GM12878 (cell line): ENCODE measurements around the gene PRLH.

Experiments used
- BHLHE40 ChIP-seq, 2 experiments: fragments of 450-650 bp in 1 of 2; IDR thresholded peaks; 2 replicates each; pipeline ENCODE4 v1.6.1; 2011 to 2017; ENCODE audit warnings: low read depth in 2 of 2, borderline replicate concordance in 1 of 2, improper control_type of control experiment in 1 of 2, low read length in 1 of 2, mild to moderate bottlenecking in 1 of 2
- EZH2 ChIP-seq: IDR thresholded peaks from 2 replicates; pipeline ENCODE4 v1.6.1; 2012; ENCODE audit warnings: low read depth, mild to moderate bottlenecking, control low read depth, inconsistent platforms, low read length, borderline replicate concordance; ENCODE audit not compliant: control insufficient read depth
- JUND ChIP-seq: IDR thresholded peaks from 2 replicates; pipeline ENCODE4 v1.6.1; 2012; ENCODE audit warnings: low read depth, mild to moderate bottlenecking, low read length, improper control_type of control experiment, moderate library complexity
- KAT2A ChIP-seq: conservative IDR thresholded peaks from 2 replicates; pipeline ENCODE4 v1.6.1; 2011; ENCODE audit warnings: low read depth, low read length; ENCODE audit not compliant: control insufficient read depth
- NFYA ChIP-seq: IDR thresholded peaks from 2 replicates; pipeline ENCODE4 v1.6.1; 2011; ENCODE audit warnings: low read depth, mild to moderate bottlenecking, low read length, improper control_type of control experiment, borderline replicate concordance
- NRF1 ChIP-seq: conservative IDR thresholded peaks from 2 replicates; pipeline ENCODE4 v1.6.1; 2011; ENCODE audit warnings: mild to moderate bottlenecking, low read depth, low read length, improper control_type of control experiment
- POLR2A ChIP-seq: IDR thresholded peaks from 2 replicates; pipeline ENCODE4 v1.6.1; 2011; ENCODE audit warnings: low read depth, mild to moderate bottlenecking, low read length
- POLR2AphosphoS5 ChIP-seq: IDR thresholded peaks from 2 replicates; pipeline ENCODE4 v1.6.1; 2011; ENCODE audit warnings: mild to moderate bottlenecking, low read length, inconsistent platforms
- RAD51 ChIP-seq: fragments of 450-650 bp; IDR thresholded peaks from 2 replicates; pipeline ENCODE4 v1.6.1; 2016; ENCODE audit warnings: moderate library complexity, mild to moderate bottlenecking, inconsistent platforms
- ZBED1 ChIP-seq: IDR thresholded peaks from 2 replicates; pipeline ENCODE4 v1.6.1; 2016; ENCODE audit warnings: borderline replicate concordance
- TF ChIP-seq, protein P1 (sequence below), 3 experiments: IDR thresholded peaks in 2 of 3; conservative IDR thresholded peaks in 1 of 3; 2 replicates each; pipeline ENCODE4 v1.5.1; 2011; ENCODE audit warnings: low read depth in 3 of 3, low read length in 3 of 3, mild to moderate bottlenecking in 3 of 3, control low read depth in 2 of 3, moderate library complexity in 2 of 3, inconsistent platforms in 1 of 3, mixed read lengths in 1 of 3; ENCODE audit not compliant: control insufficient read depth in 2 of 3, insufficient read depth in 1 of 3; ENCODE audit errors: extremely low read depth in 1 of 3
- TF ChIP-seq, protein P2 (sequence below): IDR thresholded peaks from 2 replicates; pipeline ENCODE4 v1.6.1; 2012; ENCODE audit warnings: low read depth, low read length, improper control_type of control experiment
- TF ChIP-seq, protein P3 (sequence below): fragments of 450-650 bp; IDR thresholded peaks from 2 replicates; pipeline ENCODE4 v1.6.1; 2016; ENCODE audit warnings: mild to moderate bottlenecking
- TF ChIP-seq, protein P4 (sequence below): IDR thresholded peaks from 2 replicates; pipeline ENCODE4 v1.6.1; 2012; ENCODE audit warnings: low read length, inconsistent platforms

DNA sequence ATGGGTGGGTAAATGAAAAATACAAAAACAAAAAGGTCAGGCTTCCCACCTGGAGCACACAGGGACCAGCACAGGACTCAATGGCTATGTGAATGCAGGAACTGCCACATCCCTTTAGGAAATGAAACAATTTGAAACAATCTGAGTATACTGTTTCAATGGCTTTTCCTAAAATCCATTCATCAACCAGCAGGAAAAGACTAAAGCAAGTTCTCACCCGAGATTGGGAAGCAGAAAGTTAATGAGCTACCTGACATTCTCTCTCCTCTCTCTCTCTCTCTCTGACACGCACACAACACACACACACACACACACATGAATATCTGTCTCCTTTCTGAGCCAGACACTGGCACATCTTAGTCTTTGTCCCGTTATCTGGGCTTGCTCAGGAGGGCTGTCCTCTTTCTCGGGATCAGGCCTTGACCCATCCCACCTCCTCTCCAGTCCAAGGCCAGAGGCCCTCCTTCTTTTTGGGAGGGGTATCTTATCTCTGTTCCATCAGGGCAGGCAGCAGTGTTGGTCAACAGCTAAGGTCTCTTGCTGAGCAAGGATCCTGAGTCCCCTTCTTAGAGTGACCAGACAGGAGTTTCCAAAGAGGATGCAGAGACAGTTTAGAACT is 49.4 kb downstream of the PRLH start:
- TF ChIP-seq, protein P1, sequence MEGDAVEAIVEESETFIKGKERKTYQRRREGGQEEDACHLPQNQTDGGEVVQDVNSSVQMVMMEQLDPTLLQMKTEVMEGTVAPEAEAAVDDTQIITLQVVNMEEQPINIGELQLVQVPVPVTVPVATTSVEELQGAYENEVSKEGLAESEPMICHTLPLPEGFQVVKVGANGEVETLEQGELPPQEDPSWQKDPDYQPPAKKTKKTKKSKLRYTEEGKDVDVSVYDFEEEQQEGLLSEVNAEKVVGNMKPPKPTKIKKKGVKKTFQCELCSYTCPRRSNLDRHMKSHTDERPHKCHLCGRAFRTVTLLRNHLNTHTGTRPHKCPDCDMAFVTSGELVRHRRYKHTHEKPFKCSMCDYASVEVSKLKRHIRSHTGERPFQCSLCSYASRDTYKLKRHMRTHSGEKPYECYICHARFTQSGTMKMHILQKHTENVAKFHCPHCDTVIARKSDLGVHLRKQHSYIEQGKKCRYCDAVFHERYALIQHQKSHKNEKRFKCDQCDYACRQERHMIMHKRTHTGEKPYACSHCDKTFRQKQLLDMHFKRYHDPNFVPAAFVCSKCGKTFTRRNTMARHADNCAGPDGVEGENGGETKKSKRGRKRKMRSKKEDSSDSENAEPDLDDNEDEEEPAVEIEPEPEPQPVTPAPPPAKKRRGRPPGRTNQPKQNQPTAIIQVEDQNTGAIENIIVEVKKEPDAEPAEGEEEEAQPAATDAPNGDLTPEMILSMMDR (IDR thresholded peaks at IDR 0.05 in 2 of 3, conservative IDR thresholded peaks at IDR 0.05 in 1 of 3; ENCODE audit: control insufficient read depth in 2 of 3, extremely low read depth in 1 of 3, insufficient read depth in 1 of 3, low read depth in 3 of 3, low read length in 3 of 3) = no peak
- TF ChIP-seq EZH2 = no peak
- no peak for TF ChIP-seq BHLHE40 (IDR thresholded peaks at IDR 0.05; ENCODE audit: borderline replicate concordance in 1 of 2, low read depth in 2 of 2, low read length in 1 of 2)
- no peak for TF ChIP-seq POLR2AphosphoS5
- no peak for TF ChIP-seq RAD51
- TF ChIP-seq JUND = no peak
- TF ChIP-seq POLR2A = no peak
- TF ChIP-seq, protein P2, sequence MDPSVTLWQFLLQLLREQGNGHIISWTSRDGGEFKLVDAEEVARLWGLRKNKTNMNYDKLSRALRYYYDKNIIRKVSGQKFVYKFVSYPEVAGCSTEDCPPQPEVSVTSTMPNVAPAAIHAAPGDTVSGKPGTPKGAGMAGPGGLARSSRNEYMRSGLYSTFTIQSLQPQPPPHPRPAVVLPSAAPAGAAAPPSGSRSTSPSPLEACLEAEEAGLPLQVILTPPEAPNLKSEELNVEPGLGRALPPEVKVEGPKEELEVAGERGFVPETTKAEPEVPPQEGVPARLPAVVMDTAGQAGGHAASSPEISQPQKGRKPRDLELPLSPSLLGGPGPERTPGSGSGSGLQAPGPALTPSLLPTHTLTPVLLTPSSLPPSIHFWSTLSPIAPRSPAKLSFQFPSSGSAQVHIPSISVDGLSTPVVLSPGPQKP = no peak
- TF ChIP-seq NRF1 = no peak
- TF ChIP-seq KAT2A = no peak
- TF ChIP-seq, protein P3, sequence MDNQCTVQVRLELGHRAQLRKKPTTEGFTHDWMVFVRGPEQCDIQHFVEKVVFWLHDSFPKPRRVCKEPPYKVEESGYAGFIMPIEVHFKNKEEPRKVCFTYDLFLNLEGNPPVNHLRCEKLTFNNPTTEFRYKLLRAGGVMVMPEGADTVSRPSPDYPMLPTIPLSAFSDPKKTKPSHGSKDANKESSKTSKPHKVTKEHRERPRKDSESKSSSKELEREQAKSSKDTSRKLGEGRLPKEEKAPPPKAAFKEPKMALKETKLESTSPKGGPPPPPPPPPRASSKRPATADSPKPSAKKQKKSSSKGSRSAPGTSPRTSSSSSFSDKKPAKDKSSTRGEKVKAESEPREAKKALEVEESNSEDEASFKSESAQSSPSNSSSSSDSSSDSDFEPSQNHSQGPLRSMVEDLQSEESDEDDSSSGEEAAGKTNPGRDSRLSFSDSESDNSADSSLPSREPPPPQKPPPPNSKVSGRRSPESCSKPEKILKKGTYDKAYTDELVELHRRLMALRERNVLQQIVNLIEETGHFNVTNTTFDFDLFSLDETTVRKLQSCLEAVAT = no peak
- no peak for TF ChIP-seq ZBED1
- TF ChIP-seq, protein P4, sequence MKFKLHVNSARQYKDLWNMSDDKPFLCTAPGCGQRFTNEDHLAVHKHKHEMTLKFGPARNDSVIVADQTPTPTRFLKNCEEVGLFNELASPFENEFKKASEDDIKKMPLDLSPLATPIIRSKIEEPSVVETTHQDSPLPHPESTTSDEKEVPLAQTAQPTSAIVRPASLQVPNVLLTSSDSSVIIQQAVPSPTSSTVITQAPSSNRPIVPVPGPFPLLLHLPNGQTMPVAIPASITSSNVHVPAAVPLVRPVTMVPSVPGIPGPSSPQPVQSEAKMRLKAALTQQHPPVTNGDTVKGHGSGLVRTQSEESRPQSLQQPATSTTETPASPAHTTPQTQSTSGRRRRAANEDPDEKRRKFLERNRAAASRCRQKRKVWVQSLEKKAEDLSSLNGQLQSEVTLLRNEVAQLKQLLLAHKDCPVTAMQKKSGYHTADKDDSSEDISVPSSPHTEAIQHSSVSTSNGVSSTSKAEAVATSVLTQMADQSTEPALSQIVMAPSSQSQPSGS = no peak
- no peak for TF ChIP-seq NFYA
